GM12878 (cell line): ENCODE results near the gene SCIMP. TPM values are rescaled to one million over a fixed set of nuclear protein-coding genes. Genes with fewer than 3 reads are reported as not detected.

Source experiments
- BHLHE40 ChIP-seq, 2 experiments: fragments of 450-650 bp in 1 of 2; IDR thresholded peaks; 2 replicates each; pipeline ENCODE4 v1.6.1; 2011 to 2017; ENCODE audit warnings: low read depth in 2 of 2, borderline replicate concordance in 1 of 2, improper control_type of control experiment in 1 of 2, low read length in 1 of 2, mild to moderate bottlenecking in 1 of 2
- CHD1 ChIP-seq: IDR thresholded peaks from 2 replicates; pipeline ENCODE4 v1.6.1; 2012; ENCODE audit warnings: low read depth, low read length, improper control_type of control experiment
- CREM ChIP-seq: IDR thresholded peaks from 2 replicates; pipeline ENCODE4 v1.6.1; 2014; ENCODE audit warnings: antibody characterized with exemption, low read depth
- CTCF ChIP-seq, 3 experiments: IDR thresholded peaks in 2 of 3; conservative IDR thresholded peaks in 1 of 3; 2 replicates each; pipeline ENCODE4 v1.5.1; 2011; ENCODE audit warnings: low read depth in 3 of 3, low read length in 3 of 3, mild to moderate bottlenecking in 3 of 3, control low read depth in 2 of 3, moderate library complexity in 2 of 3, inconsistent platforms in 1 of 3, mixed read lengths in 1 of 3; ENCODE audit not compliant: control insufficient read depth in 2 of 3, insufficient read depth in 1 of 3; ENCODE audit errors: extremely low read depth in 1 of 3
- DPF2 ChIP-seq: fragments of 450-650 bp; IDR thresholded peaks from 2 replicates; pipeline ENCODE4 v1.6.1; 2017; ENCODE audit warnings: mild to moderate bottlenecking
- E4F1 ChIP-seq: fragments of 450-650 bp; IDR thresholded peaks from 2 replicates; pipeline ENCODE4 v1.6.1; 2018; ENCODE audit warnings: borderline replicate concordance, mild to moderate bottlenecking; ENCODE audit not compliant: partially characterized antibody
- HCFC1 ChIP-seq: fragments of 150-350 bp; IDR thresholded peaks from 2 replicates; pipeline ENCODE4 v1.6.1; 2014; ENCODE audit warnings: low read length
- HDAC2 ChIP-seq: fragments of 200-600 bp; sonication (generic); IDR thresholded peaks from 2 replicates; pipeline ENCODE4 v1.6.1; 2017
- IRF4 ChIP-seq: IDR thresholded peaks from 2 replicates; pipeline ENCODE4 v1.6.1; 2011; ENCODE audit warnings: low read depth, low read length
- JUND ChIP-seq: IDR thresholded peaks from 2 replicates; pipeline ENCODE4 v1.6.1; 2012; ENCODE audit warnings: low read depth, mild to moderate bottlenecking, low read length, improper control_type of control experiment, moderate library complexity
- NFIC ChIP-seq: IDR thresholded peaks from 2 replicates; pipeline ENCODE4 v1.6.1; 2012; ENCODE audit warnings: low read depth, mild to moderate bottlenecking, inconsistent platforms, low read length, moderate library complexity
- NR2C2 ChIP-seq: IDR thresholded peaks from 2 replicates; pipeline ENCODE4 v1.6.1; 2011; ENCODE audit warnings: borderline replicate concordance, low read depth; ENCODE audit not compliant: control insufficient read depth, insufficient read length
- POLR2A ChIP-seq: IDR thresholded peaks from 2 replicates; pipeline ENCODE4 v1.6.1; 2011; ENCODE audit warnings: low read depth, mild to moderate bottlenecking, low read length
- POU2F2 ChIP-seq: IDR thresholded peaks from 3 replicates; pipeline ENCODE4 v1.6.1; 2011; ENCODE audit warnings: low read depth, mild to moderate bottlenecking, low read length, borderline replicate concordance
- RCOR1 ChIP-seq: conservative IDR thresholded peaks from 2 replicates; pipeline ENCODE4 v1.6.1; 2012; ENCODE audit warnings: low read depth, low read length, improper control_type of control experiment
- RFX5 ChIP-seq: IDR thresholded peaks from 2 replicates; pipeline ENCODE4 v1.6.1; 2011; ENCODE audit warnings: low read depth, low read length, improper control_type of control experiment
- TCF3 ChIP-seq: IDR thresholded peaks from 2 replicates; pipeline ENCODE4 v1.6.1; 2012; ENCODE audit warnings: low read depth, mild to moderate bottlenecking, low read length, borderline replicate concordance; ENCODE audit not compliant: insufficient read depth
- YBX1 ChIP-seq: fragments of 450-650 bp; IDR thresholded peaks from 2 replicates; pipeline ENCODE4 v1.6.1; 2016; ENCODE audit warnings: antibody characterized with exemption
- ZNF207 ChIP-seq: fragments of 450-650 bp; IDR thresholded peaks from 2 replicates; pipeline ENCODE4 v1.6.1; 2014; ENCODE audit warnings: antibody characterized with exemption, mild to moderate bottlenecking, borderline replicate concordance
- ZNF592 ChIP-seq: fragments of 450-650 bp; IDR thresholded peaks from 2 replicates; pipeline ENCODE4 v1.6.1; 2017; ENCODE audit warnings: mild to moderate bottlenecking, moderate library complexity
- ZNF622 ChIP-seq: fragments of 450-650 bp; IDR thresholded peaks from 2 replicates; pipeline ENCODE4 v1.6.1; 2017; ENCODE audit warnings: mild to moderate bottlenecking, inconsistent platforms
- ZZZ3 ChIP-seq: IDR thresholded peaks from 2 replicates; pipeline ENCODE4 v1.6.1; 2011; ENCODE audit warnings: low read depth; ENCODE audit not compliant: control insufficient read depth, insufficient read length
- polyA plus RNA-seq, 11 experiments: library from polyadenylated mRNA; depleted of rRNA in 4 of 11; unstranded in 6 of 11; stranded (reverse) in 5 of 11; fragments of >200 nt; fragmentation: Nextera tagmentation in 4 of 11; fragmentation: Illumina TruSeq in 1 of 11; extraction: Ambion mirVana in 4 of 11; extraction: Trizol in 1 of 11; gene quantifications; 1 replicate in 1 of 11; 2 replicates in 10 of 11; pipeline versions ENCODE4 v1.2.1 to v1.2.3, GENCODE V29; 2011 to 2016; ENCODE audit warnings: inconsistent platforms in 2 of 11, missing spikeins in 2 of 11, low read depth in 1 of 11
- total RNA-seq, 4 experiments: library from RNA; depleted of rRNA in 3 of 4; stranded (reverse); fragments of >200 nt in 3 of 4; fragmentation: Illumina TruSeq in 1 of 4; extraction: Trizol in 1 of 4; gene quantifications; 2 replicates each; pipeline versions ENCODE4 v1.2.1 to v1.2.3, GENCODE V29; 2013 to 2021

Gene SCIMP
- total and polyA plus RNA-seq, 10 of the 15 experiments (the other 5 are each of a cell fraction or from before 2014, with no cell fraction given), result 56.7 to 151 (median 95.0) TPM

GRCh38 chr17:5226940-5227878, 7.5 kb downstream of the SCIMP start (continued):
- peak; percentile 37; the same call in 1 of the 2 replicates for TF ChIP-seq ZNF592
- peak; percentile 70 for TF ChIP-seq POLR2A
- TF ChIP-seq POU2F2, result peak; percentile 61; the same call in 2 of the 3 replicates
- 0 out of 2 replicates have a peak, but pooled peaks have one; percentile 36 for TF ChIP-seq CREM
- TF ChIP-seq CHD1, result peak; percentile 39; the same call in 1 of the 2 replicates
- no peak for TF ChIP-seq RCOR1
- no peak for TF ChIP-seq NR2C2
- TF ChIP-seq HDAC2, result no peak
- TF ChIP-seq CTCF (IDR thresholded peaks at IDR 0.05 in 2 of 3, conservative IDR thresholded peaks at IDR 0.05 in 1 of 3; ENCODE audit: control insufficient read depth in 2 of 3, extremely low read depth in 1 of 3, insufficient read depth in 1 of 3, low read depth in 3 of 3, low read length in 3 of 3), result no peak
- TF ChIP-seq RFX5, result no peak
- peak; percentile 77 for TF ChIP-seq IRF4
- TF ChIP-seq ZZZ3, result no peak
- peak; percentile 93 for TF ChIP-seq DPF2
- TF ChIP-seq TCF3, result peak; percentile 51; the same call in 1 of the 2 replicates
- TF ChIP-seq NFIC, result peak; percentile 80
- peak; percentile 46 to 72; a peak in 3 of 4 replicates for TF ChIP-seq BHLHE40 (IDR thresholded peaks at IDR 0.05; ENCODE audit: borderline replicate concordance in 1 of 2, low read depth in 2 of 2, low read length in 1 of 2)
- no peak for TF ChIP-seq HCFC1
- no peak for TF ChIP-seq ZNF622
- no peak for TF ChIP-seq E4F1
- peak; percentile 71; the same call in 1 of the 2 replicates for TF ChIP-seq YBX1
- TF ChIP-seq ZNF207, result peak; percentile 25; the same call in 1 of the 2 replicates
- TF ChIP-seq JUND, result no peak
